ENCODE data around the gene GBX1. TPM values are rescaled to one million over a fixed set of nuclear protein-coding genes. Genes with fewer than 3 reads are reported as not detected.

The GBX1 gene
- total RNA-seq, 1 donor from 2014 or later: 2.1 TPM

DNA sequence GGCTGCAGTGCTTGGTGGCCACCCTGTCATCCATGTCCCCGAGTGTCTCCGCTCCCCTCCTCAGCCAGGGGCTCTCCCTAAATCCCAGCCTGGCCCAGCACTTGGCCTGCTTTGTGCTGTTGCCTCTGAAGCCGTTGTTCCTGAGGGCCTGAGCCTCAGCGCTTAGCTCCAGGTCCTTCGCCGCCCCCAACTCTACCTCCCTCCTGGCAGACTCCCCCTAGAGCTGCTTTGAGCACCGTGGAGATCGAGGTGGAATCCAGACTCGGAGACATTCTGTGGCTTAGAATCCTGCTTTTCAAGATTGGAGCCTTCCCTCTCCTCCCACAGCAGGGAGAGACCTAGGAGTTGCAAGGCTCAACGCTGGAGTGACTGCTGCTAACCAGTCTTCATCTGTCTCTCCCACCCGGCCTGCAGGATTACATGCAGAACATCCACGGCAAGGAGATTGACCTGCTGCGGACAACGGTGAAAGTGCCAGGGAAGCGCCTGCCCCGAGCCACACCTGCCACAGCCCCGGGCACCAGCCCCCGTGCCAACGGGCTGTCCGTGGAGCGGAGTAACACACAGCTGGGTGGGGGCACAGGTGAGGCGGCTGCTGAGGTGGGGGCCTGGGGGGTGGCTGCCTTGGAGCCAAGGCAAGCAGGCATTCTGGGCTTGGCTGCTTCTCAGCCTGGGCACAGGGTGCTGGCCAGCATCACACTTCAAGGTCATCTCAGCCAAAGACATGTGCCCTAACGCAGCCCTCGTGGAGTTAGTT, 33.3 kb downstream of the GBX1 start:
- no peak for DNase-seq (ENCODE audit: low spot score, unreplicated experiment)
- Mint-ChIP-seq H3K4me3 (ENCODE audit: low read depth) (no peak overlapping the region), H3K27me3 (no peaks in the 10 kb centered on the region), H3K27ac (no peak overlapping the region), H3K4me1 (ENCODE audit: low read depth) (peaks cover 6% of the 10 kb centered on the region), H3K9me3 (ENCODE audit: low read depth) (no peaks in the 10 kb centered on the region), H3K36me3 (ENCODE audit: insufficient read depth) (peaks cover 30% of the 10 kb centered on the region)
- TF ChIP-seq, protein P1, sequence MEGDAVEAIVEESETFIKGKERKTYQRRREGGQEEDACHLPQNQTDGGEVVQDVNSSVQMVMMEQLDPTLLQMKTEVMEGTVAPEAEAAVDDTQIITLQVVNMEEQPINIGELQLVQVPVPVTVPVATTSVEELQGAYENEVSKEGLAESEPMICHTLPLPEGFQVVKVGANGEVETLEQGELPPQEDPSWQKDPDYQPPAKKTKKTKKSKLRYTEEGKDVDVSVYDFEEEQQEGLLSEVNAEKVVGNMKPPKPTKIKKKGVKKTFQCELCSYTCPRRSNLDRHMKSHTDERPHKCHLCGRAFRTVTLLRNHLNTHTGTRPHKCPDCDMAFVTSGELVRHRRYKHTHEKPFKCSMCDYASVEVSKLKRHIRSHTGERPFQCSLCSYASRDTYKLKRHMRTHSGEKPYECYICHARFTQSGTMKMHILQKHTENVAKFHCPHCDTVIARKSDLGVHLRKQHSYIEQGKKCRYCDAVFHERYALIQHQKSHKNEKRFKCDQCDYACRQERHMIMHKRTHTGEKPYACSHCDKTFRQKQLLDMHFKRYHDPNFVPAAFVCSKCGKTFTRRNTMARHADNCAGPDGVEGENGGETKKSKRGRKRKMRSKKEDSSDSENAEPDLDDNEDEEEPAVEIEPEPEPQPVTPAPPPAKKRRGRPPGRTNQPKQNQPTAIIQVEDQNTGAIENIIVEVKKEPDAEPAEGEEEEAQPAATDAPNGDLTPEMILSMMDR (IDR thresholded peaks at IDR 0.05; ENCODE audit: unreplicated experiment): no peak

DNA sequence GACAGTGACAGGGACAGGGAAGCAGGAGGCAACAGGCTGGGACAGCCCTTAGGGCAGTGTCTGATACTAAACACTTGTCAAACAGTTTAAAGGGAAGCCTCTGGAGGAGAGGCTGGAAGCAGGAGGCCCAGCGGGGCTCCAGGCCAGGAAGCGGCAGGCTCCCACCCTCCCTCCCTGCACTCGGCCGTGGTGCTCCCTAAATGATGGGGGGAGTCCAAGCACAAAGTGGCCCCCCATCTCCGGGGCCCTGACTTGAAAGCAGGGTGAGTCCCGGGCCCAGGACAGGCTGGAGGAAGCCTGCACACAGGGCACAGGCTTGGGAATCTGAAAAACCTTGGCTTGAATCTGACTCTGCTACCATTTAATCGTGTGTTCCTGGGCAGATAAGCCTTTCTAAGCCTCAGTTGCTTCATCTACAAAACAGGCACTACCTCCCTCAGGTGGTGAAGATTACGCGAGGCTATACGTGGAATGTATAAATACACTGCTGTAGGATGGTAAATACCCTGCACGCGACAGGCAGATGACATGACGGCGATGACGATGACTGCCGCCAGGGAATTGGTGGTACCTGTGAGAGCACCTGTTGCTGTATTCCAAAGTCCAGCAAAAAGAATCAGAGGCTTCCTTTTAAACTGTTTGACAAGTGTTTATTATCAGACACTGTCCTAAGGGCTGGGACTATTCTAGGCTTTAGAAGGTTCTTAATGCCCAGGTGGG, 34.1 kb downstream of the GBX1 start:
- H3K36me3 Mint-ChIP-seq (ENCODE audit: insufficient read depth): peaks cover 29% of the 10 kb centered on the region
- H3K27me3 Mint-ChIP-seq: no peaks in the 10 kb centered on the region
- DNase-seq (ENCODE audit: low spot score, unreplicated experiment): no peak
- TF ChIP-seq, protein P1 (IDR thresholded peaks at IDR 0.05; ENCODE audit: unreplicated experiment): no peak
- H3K4me3 Mint-ChIP-seq (ENCODE audit: low read depth): no peak overlapping the region
- H3K9me3 Mint-ChIP-seq (ENCODE audit: low read depth): no peaks in the 10 kb centered on the region
- peaks cover 1% of the 10 kb centered on the region for H3K4me1 Mint-ChIP-seq (ENCODE audit: low read depth)
- H3K27ac Mint-ChIP-seq: no peak overlapping the region

DNA sequence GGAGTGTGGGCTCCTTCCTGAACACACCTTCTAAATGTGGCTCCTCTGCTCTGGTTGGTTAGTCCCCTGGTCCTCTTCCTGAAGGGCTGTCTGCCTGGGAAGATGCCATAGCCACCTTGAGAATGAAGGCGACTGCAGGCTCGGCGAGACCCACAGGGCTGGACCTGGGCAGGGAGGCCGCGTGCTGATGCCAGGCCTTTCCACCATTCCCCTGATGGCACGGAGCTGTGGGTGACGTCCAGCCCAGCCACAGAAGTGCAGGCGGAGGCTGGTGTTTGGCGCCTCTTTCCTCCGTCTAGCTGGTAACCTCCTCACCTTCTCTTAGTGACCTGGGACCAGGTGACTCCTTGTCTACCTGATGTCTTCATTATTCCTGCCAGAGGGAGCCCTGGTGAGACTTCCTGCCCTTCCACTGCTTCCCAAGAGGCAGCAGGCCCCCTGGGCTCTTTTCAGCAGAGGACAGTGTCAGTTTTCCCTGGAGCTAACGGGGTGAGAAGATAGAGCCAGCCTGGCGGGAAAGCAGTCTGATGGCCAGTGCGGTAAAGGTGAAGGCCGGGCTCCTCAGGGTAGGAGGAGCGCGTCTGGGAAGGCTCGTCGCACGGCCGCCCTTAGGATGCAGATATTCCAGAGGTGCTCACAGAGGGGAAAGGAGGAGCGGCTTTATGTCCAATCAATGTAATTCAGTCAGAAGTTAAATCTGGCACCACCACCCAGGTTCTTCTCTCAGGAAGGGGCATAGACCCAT, 34.9 kb downstream of the GBX1 start:
- no peaks in the 10 kb centered on the region for H3K27me3 Mint-ChIP-seq
- H3K4me3 Mint-ChIP-seq (ENCODE audit: low read depth): no peak overlapping the region
- TF ChIP-seq, protein P1 (IDR thresholded peaks at IDR 0.05; ENCODE audit: unreplicated experiment): no peak
- DNase-seq (ENCODE audit: low spot score, unreplicated experiment): no peak
- no peak overlapping the region for H3K27ac Mint-ChIP-seq
- peaks cover 30% of the 10 kb centered on the region for H3K36me3 Mint-ChIP-seq (ENCODE audit: insufficient read depth)
- H3K9me3 Mint-ChIP-seq (ENCODE audit: low read depth): no peaks in the 10 kb centered on the region
- H3K4me1 Mint-ChIP-seq (ENCODE audit: low read depth): peaks cover 1% of the 10 kb centered on the region

DNA sequence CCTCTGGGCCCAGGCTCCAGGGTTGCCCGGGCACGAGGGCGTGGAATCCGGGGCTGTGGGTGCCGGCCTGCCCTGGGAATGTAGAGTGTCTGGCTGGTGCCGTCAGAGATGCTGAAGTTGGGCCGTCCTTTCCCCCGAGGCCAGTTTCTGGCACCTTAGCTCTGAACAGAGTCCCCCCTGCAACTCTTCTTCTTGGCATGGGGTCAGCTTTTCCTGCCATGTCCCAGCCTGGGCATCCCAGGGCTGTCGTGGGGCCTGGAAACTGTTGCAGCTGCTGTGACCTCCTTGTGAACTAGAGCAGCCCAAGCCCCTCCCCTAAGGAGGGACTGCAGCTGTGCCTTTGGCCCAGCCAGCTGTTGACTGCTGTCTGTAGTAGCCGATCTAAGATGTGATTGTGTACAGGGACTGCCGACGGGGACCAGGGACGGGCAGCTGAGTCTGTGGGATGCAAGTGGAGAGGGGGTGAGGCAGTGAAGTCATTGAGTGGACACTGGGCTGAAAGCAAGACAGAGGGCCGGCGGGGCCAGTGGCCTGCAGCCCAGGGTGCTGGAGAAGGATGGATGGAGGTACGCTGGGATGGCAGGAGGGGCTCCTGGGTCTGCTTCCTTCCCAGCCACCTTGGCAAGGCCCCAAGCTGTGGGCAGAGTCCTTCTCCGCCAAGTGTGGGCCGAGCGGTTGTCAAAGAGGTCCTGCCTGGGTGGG, 35.8 kb downstream of the GBX1 start:
- H3K36me3 Mint-ChIP-seq (ENCODE audit: insufficient read depth): peaks cover 30% of the 10 kb centered on the region
- TF ChIP-seq, protein P1 (IDR thresholded peaks at IDR 0.05; ENCODE audit: unreplicated experiment): no peak
- H3K27ac Mint-ChIP-seq: no peak overlapping the region
- H3K27me3 Mint-ChIP-seq: peaks cover 3% of the 10 kb centered on the region
- no peaks in the 10 kb centered on the region for H3K9me3 Mint-ChIP-seq (ENCODE audit: low read depth)
- DNase-seq (ENCODE audit: low spot score, unreplicated experiment): no peak
- H3K4me1 Mint-ChIP-seq (ENCODE audit: low read depth): peaks cover 1% of the 10 kb centered on the region
- no peak overlapping the region for H3K4me3 Mint-ChIP-seq (ENCODE audit: low read depth)

DNA sequence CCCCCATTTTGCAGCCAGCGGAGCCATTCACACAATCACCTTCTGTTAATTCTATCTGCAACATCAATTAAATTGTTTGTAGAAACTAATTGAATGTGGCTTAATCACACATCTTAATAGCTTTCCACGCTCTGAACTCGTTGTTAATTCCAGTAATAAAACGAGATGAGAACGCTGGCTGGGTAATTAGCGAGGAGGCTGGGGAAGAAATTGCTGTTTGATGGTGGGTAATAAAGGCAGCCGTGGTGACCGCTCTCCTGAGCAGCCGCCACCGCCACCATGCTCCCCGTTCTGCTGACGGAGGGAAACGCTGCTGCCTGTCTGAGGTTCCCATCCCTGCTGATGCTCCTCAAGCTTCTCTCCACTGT, 36.3 kb downstream of the GBX1 start:
- Mint-ChIP-seq H3K27ac (no peak overlapping the region), H3K9me3 (ENCODE audit: low read depth) (no peaks in the 10 kb centered on the region), H3K27me3 (peaks cover 3% of the 10 kb centered on the region), H3K4me3 (ENCODE audit: low read depth) (no peak overlapping the region), H3K36me3 (ENCODE audit: insufficient read depth) (peaks cover 24% of the 10 kb centered on the region), H3K4me1 (ENCODE audit: low read depth) (peaks cover 3% of the 10 kb centered on the region)
- no peak for DNase-seq (ENCODE audit: low spot score, unreplicated experiment)
- TF ChIP-seq, protein P1 (IDR thresholded peaks at IDR 0.05; ENCODE audit: unreplicated experiment): no peak

All from progenitor cell of endocrine pancreas (in vitro differentiated cells).